ENCODE results near the gene TFDP1. TPM values are rescaled to one million over a fixed set of nuclear protein-coding genes. Genes with fewer than 3 reads are reported as not detected.
"Not testable (repeated sequence)": the region's sequence is repeated elsewhere in the genome, so short reads cannot be mapped to it uniquely, and the experiment has no call there.

The TFDP1 gene
- total RNA-seq, 1 experiment from 2014 or later, result 162 TPM

DNA sequence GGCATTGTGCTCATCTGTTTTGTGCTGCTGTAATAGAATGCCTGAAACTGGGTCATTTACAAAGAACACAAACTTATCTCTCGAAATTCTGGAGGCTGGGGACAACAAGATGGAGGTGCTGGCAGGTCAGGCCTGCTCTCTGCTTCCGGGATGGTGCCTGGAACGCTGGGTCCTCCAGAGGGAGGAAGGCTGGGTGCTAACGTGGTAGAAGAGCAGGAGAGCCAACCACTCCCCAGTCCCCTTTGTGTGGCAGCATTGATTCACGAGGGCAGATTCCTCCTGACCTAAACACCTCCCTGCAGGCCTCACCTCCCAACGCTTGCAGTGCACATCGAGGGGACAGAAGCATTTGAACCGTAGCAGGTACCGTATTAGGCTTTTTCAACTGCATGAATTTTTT, 34.1 kb upstream of the TFDP1 start:
- DNase-seq (ENCODE audit: low spot score), result no peak

DNA sequence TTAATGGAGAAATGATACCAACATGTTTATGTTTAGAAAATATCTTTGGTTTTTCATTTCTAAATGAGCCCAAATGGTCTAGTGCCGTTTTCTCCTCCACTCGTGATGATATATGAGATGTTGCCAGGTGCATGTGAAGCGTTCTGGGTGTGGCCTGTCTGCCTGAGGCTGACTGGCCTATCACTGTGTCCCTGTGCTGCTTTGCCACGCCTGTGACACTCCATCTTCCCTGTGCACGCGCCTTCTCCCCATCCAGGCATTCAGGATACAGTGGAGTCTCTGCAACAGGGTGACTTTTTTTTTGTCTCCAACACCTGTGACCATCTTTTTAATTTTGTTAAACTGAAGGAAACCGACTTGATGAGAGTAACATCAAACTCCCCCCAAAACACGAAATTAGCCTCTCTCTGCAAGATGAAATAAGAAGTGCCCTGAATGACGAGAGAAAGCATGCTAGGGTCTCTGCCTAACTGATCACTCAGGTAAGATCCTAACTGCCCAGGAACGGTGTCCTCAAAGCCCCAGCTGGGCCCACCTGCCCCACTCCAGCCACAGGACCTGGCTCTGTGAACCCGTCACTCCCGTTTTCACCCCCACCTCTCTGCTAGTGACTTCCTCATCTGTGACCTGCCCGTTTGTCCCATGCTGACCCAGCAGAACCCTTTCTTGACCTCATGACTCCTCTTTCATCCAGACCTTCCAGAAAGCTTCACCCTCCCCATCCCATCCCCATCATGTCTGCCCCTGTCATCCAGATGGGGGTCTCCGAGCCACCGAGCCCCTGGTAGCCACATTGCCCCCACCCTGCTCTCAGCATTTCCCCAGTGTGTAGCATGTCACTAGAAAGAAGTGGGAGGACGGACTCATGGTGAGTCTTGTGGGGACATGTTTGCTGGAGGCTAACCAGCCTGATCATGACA, 33.2 kb upstream of the TFDP1 start:
- no peak for DNase-seq (ENCODE audit: low spot score)

DNA sequence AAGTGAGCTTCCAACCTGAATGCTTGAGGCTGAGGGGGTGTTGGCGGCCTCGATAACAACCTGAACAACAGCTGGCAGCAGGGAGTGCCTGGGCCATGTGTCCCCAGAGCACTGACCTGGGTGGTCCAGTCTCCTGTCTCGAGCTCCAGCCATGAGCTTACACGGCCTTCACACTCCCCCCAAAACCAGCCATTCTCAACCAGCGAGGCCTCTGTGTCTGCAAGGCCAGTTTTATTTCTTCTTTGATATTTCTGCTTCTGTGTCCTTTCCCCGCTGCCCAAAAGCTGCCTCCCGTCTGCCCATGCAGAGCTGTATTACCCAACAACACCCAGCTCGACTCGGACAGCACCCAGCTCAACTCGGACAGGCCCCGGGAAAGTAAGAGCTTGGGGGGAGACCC, 32.5 kb upstream of the TFDP1 start:
- no peak for DNase-seq (ENCODE audit: low spot score)

DNA sequence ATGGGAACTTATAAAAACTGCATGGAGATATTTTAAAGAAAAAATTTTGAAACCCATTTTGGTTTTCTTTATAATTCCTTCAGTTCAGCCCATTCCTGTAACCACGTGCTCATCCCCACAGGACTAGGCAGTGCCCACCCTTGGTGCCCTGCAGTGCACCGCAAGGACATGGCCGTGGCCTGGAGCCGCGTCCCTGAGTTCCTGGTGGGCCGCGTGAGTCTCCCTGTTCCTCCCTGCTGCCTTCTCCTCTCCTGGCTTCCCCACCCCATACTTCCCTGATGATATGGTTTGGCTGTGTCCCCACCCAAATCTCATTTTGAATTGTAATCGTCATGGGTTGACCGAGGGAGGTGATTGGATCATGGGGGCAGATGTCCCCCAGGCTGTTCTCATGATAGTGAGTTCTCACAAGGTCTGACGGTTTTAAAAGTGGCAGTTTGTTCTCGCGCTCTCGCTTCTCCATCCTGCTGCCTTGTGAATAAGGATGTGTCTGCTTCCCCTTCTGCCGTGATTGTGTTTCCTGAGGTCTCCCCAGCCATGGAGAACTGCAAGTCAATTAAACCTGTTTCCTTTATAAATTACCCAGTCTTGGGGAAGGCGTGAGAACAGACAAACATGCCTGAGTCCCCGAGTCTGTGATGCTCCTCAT, 31.6 kb upstream of the TFDP1 start:
- DNase-seq (ENCODE audit: low spot score), result no peak

DNA sequence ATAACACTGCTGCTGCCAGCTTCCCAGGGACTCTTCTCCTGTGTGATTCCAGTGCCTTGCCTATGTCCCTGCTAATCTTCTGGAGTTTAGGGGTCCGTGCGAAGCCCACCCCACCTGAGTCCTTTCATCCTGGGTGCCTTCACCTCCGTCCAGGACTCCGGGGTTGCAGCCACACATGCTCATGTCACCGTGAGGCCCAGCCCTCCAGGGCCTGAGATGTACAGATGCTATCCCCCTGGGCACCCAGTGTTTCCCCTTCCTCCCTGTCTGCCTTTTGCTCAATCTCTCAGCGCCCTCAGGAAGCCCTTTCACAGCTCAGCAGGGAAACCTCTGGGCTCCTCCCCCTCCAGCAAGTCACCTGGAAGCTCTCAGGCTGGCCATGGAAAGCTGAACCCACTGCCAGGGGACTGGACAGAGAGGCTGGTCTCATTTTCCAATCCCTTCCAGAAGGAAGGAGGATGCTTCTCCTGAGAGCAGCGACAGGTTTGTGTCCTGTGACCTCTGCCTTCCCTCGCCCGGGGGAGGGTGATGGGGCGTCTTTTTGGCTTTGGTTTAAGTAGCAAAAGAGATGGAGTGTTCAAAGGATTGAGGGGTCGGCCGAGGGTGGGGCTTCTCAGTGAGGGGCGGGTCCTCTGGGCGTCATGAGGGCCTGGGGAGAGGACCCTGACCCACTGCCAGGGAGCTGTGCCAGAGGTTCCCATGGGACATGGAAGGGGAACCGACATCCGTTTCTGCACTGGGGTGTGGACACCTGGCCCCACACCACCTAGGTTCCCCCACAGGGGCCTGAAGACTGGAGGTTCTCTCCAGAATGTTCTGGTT, 30.8 kb upstream of the TFDP1 start:
- no peak for DNase-seq (ENCODE audit: low spot score)

DNA sequence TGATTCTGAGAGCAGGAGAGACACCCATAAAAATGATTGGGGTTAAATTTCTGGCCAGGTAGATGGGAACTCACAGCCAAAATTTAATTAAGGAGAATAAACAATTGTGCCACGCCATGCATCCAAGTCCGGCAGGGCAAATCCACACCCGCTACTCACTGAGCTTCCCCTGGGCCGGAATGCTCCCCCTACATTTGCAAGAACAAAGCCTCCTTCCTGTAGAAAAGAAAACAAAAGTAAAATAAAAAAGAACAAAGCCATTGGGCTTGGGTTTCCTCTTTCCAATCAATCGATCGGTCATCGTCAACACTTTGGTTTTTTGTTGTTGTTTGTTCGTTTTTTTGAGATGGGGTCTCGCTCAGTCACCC, 30.2 kb upstream of the TFDP1 start:
- no peak for DNase-seq (ENCODE audit: low spot score)

DNA sequence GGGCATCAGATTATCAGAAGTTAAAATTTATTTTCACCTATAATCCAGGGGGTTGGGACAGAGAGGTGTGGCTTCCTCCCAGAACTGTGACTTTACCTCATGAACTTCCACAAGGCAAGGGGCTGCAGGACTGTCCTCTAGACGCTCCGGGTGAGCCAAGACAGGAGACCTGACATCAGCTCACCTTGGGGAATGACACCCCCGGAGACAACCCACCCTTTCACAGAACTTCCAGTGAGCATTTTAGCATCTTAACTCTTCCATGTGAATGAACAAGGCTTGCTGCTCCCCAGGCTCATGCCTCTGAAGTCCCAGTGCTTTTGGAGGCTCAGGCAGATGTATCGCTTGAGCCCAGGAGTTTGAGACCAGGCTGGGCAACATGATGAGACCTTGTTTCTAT, 29.4 kb upstream of the TFDP1 start:
- DNase-seq (ENCODE audit: low spot score), result no peak

DNA sequence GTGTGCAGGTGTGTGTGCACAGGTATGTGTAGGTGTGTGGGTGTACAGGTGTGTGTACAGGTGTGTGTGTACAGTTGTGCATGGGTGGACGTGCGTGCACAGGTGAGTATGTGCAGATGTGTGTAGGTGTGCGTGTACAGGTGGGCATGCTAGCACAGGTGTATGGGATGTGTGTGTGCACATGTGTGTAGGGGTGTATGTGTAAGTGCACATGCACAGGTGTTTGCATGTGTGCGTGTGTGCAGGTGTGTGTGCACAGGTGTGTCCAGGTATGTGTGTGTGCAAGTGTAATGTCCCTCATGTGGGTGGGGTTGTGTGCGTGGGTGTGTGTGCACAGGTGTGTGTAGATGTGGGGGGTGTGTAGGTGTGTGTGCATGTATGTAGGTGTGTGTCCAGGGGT, 27.5 kb upstream of the TFDP1 start:
- DNase-seq (ENCODE audit: low spot score), result no peak

DNA sequence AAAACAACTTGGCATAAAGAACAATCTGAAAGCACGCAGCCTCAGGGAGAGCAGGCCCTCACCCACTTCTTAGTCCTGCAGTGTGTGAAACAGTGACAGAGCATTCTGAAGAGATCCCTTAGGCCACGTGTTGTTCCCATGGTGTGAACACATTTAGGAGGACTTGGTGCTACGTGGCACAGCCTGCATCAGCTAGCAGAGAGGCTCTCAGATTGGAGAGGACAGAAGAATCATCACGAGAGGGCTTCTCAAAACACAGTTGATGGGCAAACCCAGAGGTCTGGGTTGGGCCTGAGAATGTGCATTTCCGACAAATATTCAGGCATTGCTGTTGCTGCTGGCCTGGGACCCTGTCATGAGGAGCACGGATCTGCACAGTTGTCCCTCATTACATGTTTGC, 26.1 kb upstream of the TFDP1 start:
- no peak for DNase-seq (ENCODE audit: low spot score)

DNA sequence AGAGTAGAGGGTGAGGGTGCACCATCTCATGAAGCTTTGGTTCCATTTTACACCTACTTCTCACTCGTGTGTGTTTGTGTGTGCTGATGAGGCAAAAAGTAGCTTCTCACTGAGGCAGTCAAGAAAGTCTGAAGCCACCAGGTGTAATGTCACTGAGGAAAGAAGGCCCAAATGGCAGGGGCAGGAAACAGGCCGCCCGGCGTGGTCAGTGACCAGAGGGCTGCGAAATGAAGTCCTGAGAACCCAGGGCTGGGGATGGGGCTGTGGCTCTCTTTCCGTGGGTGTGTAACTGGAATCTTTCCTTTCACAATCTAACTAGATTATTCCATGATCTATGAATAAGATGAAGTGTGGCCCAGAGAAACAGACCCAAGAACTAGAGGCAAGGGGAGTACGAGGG, 25.5 kb upstream of the TFDP1 start:
- no peak for DNase-seq (ENCODE audit: low spot score)

DNA sequence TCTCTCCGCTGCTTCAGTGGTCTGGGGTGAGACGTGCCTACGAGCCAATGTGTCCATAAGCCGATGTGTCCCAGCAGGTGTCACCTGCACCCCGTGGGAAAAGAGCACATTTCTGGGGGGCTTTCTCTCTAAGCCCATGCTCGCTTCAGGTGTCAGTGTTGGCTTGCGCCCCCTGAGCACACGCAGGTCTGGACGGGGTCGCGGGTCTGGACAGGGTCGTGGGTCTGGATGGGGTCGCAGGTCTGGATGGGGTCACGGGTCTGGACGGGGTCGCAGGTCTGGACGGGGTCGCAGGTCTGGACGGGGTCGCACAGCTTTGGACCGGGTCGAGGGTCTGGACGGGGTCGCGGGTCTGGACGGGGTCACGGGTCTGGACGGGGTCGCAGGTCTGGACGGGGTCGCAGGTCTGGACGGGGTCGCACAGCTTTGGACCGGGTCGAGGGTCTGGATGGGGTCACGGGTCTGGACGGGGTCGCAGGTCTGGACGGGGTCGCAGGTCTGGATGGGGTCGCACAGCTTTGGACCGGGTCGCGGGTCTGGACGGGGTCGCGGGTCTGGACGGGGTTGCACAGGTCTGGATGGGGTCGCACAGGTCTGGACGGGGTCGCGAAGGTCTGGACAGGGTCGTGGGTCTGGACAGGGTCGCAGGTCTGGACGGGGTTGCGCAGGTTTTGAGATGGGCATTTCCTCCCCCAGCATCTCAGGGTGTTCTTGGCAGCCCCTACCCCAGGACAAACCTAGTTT, 24.5 kb upstream of the TFDP1 start:
- DNase-seq (ENCODE audit: low spot score), result no peak

DNA sequence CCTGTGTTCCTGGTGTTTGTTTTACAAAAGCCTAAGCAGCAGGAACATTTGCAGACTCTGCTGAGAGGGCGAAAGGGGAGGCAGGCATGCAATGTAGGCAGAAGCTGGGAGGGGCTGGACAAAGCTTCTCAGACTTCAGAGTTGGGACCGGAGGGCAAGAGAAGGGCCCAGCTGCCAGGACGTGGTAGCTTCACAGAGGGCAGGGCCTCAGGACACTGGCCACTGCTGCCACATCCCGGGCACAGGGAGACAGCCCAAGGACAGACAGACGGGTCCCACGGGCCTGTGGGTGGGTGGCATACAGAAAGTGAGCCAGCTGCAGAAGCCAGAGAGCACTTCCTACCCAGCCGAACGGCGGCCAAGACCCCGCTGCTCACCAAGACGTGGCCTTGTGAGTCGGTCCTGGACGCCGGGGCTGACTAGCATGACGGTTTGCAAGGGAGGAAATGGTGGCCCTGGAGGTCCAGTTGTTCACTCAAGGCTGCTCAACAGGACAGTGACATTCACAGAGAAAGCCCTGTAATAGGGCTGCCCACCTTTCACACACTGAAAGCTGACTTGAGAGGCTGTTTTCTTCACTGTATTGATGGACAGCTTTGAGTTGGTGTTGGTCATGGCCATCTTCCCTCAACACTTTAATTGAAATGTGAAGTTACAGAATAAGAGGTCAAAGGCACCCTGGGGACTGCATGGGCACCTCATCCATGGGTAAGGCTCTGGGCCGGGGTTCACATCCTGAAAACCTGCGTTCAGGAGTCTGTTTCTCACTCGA, 23.7 kb upstream of the TFDP1 start:
- no peak for DNase-seq (ENCODE audit: low spot score)

DNA sequence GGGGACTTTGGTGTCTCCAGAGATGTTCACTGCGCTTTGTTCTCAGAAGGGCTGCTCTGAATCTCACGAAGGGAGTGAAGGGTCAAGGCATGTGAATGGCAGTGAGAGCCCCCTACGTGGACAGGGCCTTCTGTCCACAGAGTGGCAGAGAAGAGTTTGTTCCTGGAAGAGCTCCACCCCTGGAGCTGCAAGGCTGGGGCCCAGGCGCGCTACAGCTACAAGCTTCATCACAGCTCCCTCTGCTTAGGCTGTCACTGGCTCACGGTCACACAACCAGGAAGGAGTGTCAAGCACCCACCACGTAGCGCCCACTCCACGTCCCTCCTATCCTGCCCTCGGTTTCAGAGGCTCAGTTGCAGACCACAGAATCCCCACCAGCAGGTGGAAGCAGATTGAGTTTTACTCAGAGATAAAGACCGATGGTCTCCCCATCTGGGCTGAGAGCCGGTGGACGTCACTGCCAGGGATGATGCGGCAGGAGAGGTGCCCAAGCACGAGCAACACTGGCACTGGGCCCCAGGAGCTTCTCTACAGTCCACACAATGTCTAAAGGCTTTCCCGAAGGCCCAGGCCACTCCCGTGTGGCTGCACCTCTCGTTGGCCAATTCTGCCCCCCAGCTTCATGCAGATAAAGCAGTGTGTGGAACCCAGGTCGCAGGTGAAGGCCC, 23.0 kb upstream of the TFDP1 start:
- no peak for DNase-seq (ENCODE audit: low spot score)

DNA sequence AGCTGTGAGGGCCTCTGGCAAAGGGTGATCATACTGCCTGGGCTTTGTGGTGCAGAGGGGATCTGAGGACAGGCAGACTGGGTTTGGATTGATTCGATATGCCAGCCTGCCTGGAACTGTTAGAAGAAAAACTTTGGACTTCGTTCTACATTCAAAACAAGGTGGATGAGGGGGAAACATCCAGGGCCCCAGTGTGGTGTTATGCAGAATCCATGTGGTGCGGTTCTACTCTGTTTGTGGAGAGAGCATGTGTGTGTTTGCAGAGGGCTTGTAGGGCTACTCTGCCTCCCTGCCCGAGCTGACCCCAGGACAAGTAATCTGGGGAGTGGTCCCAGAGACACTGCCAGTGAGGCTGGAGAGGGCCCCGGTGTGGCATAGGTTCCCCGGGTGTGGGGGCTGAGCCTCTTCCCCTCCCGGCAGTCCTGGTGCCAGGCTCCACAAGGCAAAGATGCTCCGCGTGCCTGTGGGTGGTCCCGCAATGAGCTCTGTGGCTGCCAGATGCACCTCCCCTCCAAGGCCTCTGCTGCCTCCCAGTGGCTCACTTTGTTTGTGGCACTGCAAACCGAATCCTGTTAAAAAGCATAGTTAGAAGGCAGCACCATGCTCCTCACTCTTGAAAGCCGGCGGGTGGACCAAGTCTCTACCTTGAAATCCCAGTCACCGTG, 22.3 kb upstream of the TFDP1 start:
- DNase-seq (ENCODE audit: low spot score), result peak; percentile 46

DNA sequence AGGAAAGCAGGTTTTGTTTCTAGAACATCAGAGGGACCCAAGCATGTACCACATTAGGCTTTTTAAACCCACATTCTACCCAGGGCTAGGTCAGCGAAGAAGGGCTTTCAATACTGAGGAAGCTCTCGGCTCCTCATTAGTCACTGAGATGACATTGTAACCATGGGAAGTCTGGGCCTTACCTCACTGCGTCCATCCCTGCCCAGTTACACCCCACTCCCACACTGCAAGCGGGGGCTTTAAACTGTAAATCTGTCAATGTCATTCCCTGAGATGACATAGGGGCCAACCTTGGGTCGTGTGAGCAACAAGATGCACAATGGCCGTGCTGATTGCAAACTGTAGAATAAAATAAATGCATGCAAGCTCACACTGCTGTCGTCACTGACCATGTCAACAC, 21.7 kb upstream of the TFDP1 start:
- no peak for DNase-seq (ENCODE audit: low spot score)

DNA sequence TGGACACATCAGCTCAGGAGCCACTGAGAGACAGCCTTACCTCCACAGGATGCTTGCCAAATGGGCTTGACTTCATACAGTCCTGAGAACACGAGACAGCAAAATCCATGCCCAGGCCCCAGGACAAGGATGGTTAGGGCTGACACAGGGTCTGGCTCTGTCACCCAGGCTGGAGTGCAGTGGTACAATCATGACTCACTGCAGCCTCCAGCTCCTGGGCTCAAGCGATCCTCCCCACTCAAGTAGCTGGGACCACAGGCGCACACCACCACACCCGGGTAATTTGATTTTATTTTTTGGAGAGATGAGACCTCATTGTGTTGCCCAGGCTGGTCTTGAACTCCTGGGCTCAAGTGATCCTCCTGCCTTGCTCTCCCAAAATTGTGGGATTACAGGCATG, 21.0 kb upstream of the TFDP1 start:
- not testable (repeated sequence) for DNase-seq (ENCODE audit: low spot score)

DNA sequence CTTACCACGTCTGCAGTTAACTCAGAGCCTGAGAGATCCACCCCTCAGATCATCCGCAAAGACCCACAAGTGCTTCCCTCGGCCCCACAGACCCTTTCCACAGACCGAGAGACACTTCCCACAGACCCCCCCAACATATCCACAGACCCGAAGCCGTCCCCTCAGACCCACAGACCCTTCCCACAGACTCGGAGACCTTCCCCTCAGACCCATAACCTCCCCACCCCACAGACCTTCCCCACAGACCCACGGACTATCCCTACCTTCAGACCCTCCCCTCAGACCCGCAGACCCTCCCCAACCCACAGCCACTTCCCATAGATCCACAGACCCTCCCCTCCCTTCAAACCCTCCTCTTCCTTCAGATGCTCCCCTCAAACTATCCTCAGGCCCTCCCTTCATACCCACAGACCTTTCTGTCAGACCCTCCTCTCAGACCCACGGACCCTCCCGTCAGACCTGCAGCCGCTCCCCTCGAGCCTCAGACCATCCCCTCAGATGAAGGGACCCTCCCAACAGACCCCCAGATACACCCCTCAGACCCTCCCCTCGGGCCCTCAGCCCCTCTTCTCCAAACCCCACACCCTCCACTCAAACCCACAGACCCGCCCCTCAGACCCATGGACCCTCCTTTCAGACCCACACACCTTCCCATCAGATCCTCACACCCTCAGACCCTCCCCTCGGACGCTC, 20.1 kb upstream of the TFDP1 start:
- no peak for DNase-seq (ENCODE audit: low spot score)

DNA sequence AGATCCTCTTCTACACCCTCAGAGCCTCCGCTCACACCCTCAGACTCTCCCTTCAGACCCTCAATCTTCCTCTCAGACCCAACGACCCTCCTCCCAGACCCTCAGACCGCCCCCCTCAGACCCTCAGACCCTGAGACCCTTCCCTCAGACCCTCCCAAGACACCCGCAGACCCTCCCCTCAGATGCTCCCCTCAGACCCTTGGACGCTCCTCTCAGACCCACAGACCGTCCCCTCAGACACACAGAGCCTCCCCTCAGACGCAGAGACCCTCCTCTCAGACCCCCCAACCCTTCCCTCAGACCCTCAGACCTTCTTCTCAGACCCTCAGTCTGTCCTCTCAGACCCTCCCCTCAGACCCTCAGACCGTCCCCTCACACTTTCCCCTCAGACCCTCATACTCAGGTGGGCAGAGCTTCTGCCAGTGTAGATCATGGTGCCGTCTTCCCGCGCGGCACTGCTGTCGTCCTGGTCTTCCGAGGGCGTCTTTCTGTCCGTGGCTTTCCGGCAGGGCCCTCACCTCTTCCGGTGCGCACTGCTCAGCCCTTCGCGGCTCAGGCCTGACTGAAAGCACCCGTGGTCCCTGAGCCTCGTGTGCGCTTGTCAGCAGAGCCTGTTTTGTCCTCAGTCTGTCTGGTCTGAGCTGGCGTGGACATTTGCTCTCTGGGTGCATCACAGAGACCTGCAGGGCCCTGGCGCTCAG, 18.9 kb upstream of the TFDP1 start:
- DNase-seq (ENCODE audit: low spot score), result no peak

DNA sequence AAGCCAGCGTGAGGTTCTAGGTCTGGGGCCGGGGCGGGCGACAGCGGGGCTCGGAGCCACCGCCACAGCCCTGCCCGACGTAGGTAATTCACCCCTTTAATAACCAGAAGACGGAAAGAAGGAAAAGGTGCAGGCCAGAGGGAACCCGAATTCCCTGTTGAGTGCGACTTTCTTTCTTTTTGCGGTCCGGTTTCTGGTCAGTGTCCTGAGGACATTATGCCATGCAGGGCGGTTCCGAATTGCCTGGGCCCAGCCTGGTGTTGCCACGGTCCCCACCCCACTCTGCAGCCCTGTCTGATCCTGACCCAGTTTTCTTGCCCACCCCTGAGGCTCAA, 18.4 kb upstream of the TFDP1 start:
- DNase-seq (ENCODE audit: low spot score), result no peak
